ENCODE data around the gene ANAPC1.
A peak's percentile ranks its signal among the peaks of the same experiment; 100 is the strongest.
"Not testable (repeated sequence)": the region's sequence is repeated elsewhere in the genome, so short reads cannot be mapped to it uniquely, and the experiment has no call there.

ANAPC1 gene

GRCh38 chr2:111729812-111730458 lies 154.1 kb downstream of the ANAPC1 start:
- not testable (repeated sequence) for DNase-seq (ENCODE audit: low read depth)

- peak; percentile 25 for DNase-seq (ENCODE audit: low read depth)
Measured at GRCh38 chr2:111727611-111728110, 156.3 kb downstream of the ANAPC1 start.

- not testable (repeated sequence) for DNase-seq (ENCODE audit: low read depth)
Measured at GRCh38 chr2:111725742-111726141, 158.3 kb downstream of the ANAPC1 start.

GRCh38 chr2:111719610-111720009 lies 164.4 kb downstream of the ANAPC1 start:
- DNase-seq (ENCODE audit: low read depth), result not testable (repeated sequence)
